Measurements from ENCODE around the gene TRH.

- no peak for TF ChIP-seq EZH2 (IDR thresholded peaks at IDR 0.05; ENCODE audit: borderline replicate concordance)
- TF ChIP-seq CTCF (IDR thresholded peaks at IDR 0.05; ENCODE audit: poor library complexity), result no peak
- TF ChIP-seq EZH2phosphoT487 (IDR thresholded peaks at IDR 0.05; ENCODE audit: low read depth, severe bottlenecking, unreplicated experiment), result no peak
These were observed 24.0 kb upstream of the TRH start for GRCh38 chr3:129950318-129951046.

All from hepatocyte (in vitro differentiated cells).